Measurements from ENCODE around the gene DNAI1.

DNAI1 gene

GRCh38 chr9:34566972-34567371, 108.4 kb downstream of the DNAI1 start:
- no peak overlapping the region for H3K27ac ChIP-seq (ENCODE audit: low read depth, low read length, severe bottlenecking)
- no peaks in the 10 kb centered on the region for H3K9me3 ChIP-seq (ENCODE audit: control insufficient read depth, low read length)
- WGBS, 2 experiments (ENCODE audit: insufficient coverage in 2 of 2): 93 to 97% methylated on average over 4 to 5 of the region's 6 CpGs
- no peak overlapping the region for H3K4me3 ChIP-seq (ENCODE audit: extremely low read depth, insufficient read depth, low read length, poor library complexity, severe bottlenecking)
- H3K4me1 ChIP-seq (ENCODE audit: control insufficient read depth, insufficient read depth, low read length, poor library complexity, severe bottlenecking): peaks cover 6% of the 10 kb centered on the region
- H3K36me3 ChIP-seq (ENCODE audit: control insufficient read depth, insufficient read depth, low read length): peaks cover 14% of the 10 kb centered on the region

GRCh38 chr9:34568133-34568532, 109.5 kb downstream of the DNAI1 start:
- Histone ChIP-seq H3K36me3 (ENCODE audit: control insufficient read depth, insufficient read depth, low read length) (peaks cover 9% of the 10 kb centered on the region), H3K27ac (ENCODE audit: low read depth, low read length, severe bottlenecking) (no peak overlapping the region), H3K4me3 (ENCODE audit: extremely low read depth, insufficient read depth, low read length, poor library complexity, severe bottlenecking) (no peak overlapping the region), H3K9me3 (ENCODE audit: control insufficient read depth, low read length) (no peaks in the 10 kb centered on the region), H3K4me1 (ENCODE audit: control insufficient read depth, insufficient read depth, low read length, poor library complexity, severe bottlenecking) (peaks cover 9% of the 10 kb centered on the region)
- 88 to 91% methylated on average over 4 to 6 of the region's 7 CpGs for WGBS, 2 experiments (ENCODE audit: insufficient coverage in 2 of 2)

- no peak overlapping the region for H3K4me3 ChIP-seq (ENCODE audit: extremely low read depth, insufficient read depth, low read length, poor library complexity, severe bottlenecking)
- H3K4me1 ChIP-seq (ENCODE audit: control insufficient read depth, insufficient read depth, low read length, poor library complexity, severe bottlenecking): peaks cover 15% of the 10 kb centered on the region
- H3K9me3 ChIP-seq (ENCODE audit: control insufficient read depth, low read length): no peaks in the 10 kb centered on the region
- no peak overlapping the region for H3K27ac ChIP-seq (ENCODE audit: low read depth, low read length, severe bottlenecking)
- peaks cover 11% of the 10 kb centered on the region for H3K36me3 ChIP-seq (ENCODE audit: control insufficient read depth, insufficient read depth, low read length)
- WGBS, 2 experiments (ENCODE audit: insufficient coverage in 2 of 2): 71 to 77% methylated on average over 9 to 12 of the region's 12 CpGs
Measured at GRCh38 chr9:34568774-34569173, 110.2 kb downstream of the DNAI1 start.

- H3K4me1 ChIP-seq (ENCODE audit: control insufficient read depth, insufficient read depth, low read length, poor library complexity, severe bottlenecking): peaks cover 23% of the 10 kb centered on the region
- WGBS, 2 experiments (ENCODE audit: insufficient coverage in 2 of 2): 85 to 90% methylated on average over 10 of the region's 11 CpGs
- H3K36me3 ChIP-seq (ENCODE audit: control insufficient read depth, insufficient read depth, low read length): peaks cover 3% of the 10 kb centered on the region
- H3K9me3 ChIP-seq (ENCODE audit: control insufficient read depth, low read length): no peaks in the 10 kb centered on the region
- H3K4me3 ChIP-seq (ENCODE audit: extremely low read depth, insufficient read depth, low read length, poor library complexity, severe bottlenecking): no peak overlapping the region
- H3K27ac ChIP-seq (ENCODE audit: low read depth, low read length, severe bottlenecking): peak overlapping the region; percentile 23
Measured at GRCh38 chr9:34570376-34570775, 111.8 kb downstream of the DNAI1 start.
